Stimulated activated CD8-positive, alpha-beta memory T cell treated with anti-CD3 and anti-CD28 coated beads, Interleukin-12 subunit alpha, Interleukin-12 subunit beta, amount 100 ng/mL, for 24 hours (primary cell): ENCODE data around the gene WHRN.

Source experiments
- DNase-seq: peaks from one replicate; pipeline ENCODE4 v3.0.0-alpha.2; 2020; ENCODE audit errors: extremely low read depth

WHRN gene

DNA sequence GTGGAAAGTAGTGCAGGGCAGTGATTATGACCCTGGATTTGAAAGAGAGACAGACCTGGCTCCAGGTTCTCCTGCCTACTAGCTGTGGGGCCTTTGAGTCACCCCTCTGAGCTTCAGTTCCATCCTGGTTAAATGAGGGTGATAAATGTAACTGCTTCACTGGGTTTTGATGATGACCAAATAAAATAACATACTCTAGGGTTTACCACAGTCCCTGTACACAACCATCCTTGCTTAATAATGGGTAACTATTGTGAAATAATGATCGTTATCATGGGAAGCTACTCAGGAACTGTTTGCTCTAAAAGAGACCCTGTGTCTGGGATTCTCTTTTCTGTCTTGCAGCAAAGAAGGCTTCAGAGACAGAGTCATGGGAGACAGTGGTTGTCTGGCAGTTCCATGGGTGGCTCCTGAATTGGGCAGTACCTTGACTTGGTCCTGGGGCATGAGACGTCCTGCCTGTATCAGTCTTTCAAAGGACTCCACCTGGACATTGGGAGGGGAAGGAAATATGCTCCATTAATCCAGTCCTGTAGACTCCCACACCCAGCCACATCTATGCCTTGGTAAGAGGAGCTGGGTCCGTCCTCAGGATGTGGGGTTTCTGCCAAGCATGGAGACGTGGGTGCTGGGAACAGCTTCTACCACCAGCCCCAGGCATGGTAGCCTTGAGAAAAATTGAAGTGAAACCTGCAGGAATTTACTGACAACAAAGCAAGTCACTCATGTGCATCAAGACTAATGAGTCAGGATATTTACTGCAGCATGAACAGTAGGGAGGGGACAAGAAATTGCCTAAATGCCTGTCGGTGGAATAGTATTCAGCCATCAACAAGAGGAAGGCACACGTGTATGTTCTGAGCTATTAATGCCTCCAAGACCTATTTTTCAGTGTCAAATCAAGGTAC lies 140.9 kb downstream of the WHRN start:
- DNase-seq = no peak

DNA sequence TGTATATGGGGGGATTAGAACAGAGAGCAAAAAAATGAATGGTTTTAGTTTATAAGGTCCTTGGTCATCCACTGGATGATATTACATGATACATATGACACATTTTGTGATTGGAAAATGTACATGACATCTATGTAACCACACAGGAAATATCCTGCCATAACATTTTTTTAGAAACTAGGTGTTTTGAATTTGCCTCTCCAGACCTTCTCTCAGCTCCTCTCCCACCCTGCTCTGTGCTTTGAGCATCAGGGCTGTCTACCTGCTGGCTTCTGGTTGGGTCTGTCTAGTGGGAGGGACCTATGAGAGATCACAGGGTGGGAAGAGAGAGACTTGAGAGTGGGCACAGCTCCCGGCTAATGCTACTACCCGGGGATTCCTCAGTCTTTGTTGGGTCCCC lies 141.8 kb downstream of the WHRN start:
- no peak for DNase-seq

DNA sequence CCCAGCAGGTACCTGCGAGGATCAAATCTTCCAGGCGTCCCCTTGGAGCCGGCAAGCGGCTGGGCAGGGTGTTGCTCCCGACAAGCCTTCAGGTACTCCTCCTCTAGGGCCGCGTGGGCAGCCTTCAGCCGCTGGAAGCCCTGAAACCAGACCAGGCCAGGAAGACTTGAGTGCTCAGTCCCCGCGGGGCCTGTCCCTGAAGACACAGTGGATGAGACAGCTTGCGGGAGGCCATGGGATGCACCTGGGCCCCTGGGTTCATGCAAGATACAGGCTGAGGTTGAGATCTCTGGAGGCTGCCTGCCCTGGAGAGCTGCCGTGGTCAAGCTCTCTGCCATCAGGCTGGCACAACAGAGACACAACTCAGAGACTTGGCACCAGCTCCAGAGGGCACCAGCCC lies 142.9 kb downstream of the WHRN start:
- no peak for DNase-seq

DNA sequence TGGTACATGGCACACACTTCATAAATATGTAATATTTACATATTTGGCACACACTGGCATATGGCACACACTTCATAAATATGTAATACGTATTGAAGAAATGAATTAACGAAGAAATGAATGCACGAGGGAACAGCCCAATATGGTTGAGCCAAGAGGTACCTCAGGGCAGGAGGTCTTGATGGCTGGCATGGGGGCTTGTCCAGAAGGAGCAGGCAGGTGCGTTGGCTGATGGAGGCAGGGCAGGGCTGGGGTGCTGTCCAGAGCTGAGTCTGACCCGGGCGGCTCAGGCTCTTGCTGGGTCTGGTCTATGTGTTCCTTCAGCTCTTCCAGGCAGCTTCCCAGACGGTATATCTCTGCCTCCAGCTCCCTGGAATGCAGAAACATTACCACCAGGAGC lies 143.7 kb downstream of the WHRN start:
- no peak for DNase-seq

DNA sequence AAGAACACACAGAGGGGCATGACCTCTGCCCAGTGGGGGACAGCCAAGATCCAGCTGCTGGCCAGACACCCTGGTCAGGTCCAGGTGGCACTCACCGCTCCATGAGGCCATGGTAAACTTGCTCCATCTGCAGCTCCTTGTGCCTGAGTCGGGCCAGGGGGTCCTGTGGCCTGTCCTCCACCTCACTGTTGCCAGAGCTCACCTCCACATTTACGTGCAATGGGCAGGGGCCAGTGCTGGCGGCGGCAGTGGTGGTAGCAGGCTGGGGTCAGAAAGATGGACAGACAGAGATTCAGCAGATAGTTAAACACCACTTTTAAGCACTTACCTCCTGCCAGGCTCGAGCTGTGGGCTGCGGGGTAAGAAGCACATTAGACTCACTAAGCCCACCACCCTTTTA lies 145.5 kb downstream of the WHRN start:
- no peak for DNase-seq

DNA sequence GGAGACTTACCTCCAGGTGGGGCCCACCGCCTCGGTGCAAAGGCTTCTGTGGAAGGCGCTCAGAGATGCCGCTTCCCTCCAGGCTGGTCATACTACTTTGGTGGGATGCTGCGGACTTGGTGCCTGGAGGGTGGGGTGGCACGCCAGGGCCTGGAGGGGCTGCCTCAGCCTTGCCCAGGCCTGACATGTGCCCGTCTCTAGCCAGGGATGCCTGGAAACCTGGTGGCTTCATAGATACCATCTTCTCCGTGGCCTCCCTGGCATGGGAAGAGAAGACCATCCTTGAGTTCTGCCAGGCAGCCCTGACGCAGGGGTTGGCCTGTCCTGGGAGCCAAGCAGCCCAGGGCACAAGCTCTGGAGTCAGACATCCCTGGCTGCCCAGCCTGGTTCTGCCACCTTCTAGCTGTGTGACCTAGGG lies 147.4 kb downstream of the WHRN start:
- DNase-seq = no peak

DNA sequence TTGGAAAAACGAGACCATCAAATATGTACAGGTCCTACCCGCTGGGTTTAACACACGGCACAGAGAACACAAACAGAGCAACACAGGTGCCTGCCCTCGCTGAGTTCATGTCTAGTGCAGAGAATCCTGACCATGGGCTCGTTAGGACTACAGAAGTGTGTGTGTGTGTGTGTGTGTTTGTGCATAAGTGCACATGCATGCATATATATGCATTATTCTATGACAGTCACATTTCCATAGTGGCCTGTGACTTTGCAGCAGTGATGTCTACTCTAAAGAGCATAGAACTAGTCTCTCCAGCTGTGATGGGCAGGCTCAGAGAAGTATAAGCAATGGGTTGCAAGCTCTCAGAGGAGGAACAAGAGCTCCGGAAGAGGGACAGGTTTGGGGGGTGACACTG lies 147.9 kb downstream of the WHRN start:
- no peak for DNase-seq

DNA sequence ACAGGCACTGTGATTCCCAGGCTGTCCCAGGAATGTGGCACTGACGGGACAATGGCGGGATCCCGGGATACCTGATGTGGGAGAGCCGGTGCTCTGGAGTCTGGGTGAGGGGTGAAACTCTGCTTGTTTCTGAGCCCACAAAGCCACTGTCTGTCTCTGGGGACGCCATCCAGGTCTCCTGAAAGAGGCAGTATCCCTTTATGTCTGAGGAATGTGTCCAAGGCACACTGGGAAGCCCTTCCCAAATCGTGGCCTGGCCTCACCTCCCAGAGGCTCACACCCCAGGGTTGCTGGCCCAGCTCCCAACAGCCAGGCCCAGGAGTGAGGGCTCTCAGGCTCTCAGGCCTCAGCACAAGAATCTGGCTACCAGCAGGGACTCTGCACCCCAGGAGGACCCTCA lies 148.5 kb downstream of the WHRN start:
- no peak for DNase-seq

DNA sequence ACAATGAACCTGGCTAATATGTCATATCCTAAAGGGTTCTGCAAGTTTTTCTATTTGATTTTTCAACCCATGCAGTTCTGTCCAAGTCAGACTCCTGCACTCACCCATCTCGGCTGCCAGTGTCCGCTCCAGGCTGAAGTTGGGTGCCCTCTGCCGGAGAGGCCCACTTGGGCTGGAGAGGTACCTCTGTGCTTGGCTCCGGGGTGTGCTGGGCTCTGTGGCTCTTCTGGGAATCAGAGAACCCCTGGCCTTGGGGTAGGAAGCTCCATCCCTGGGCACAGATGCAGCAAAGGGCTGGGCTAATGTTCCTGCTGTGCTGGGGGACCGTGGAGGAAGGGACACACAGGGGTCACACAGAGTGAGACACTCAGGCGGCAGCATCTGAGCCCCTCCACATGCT lies 149.5 kb downstream of the WHRN start:
- DNase-seq = no peak
